ENCODE measurements around the gene ELL. TPM values are rescaled to one million over a fixed set of nuclear protein-coding genes. Genes with fewer than 3 reads are reported as not detected.
A peak's percentile ranks its signal among the peaks of the same experiment; 100 is the strongest.

Gene ELL
- total and polyA plus RNA-seq, 2 experiments from 2014 or later: 11.3 to 20.1 TPM

DNA sequence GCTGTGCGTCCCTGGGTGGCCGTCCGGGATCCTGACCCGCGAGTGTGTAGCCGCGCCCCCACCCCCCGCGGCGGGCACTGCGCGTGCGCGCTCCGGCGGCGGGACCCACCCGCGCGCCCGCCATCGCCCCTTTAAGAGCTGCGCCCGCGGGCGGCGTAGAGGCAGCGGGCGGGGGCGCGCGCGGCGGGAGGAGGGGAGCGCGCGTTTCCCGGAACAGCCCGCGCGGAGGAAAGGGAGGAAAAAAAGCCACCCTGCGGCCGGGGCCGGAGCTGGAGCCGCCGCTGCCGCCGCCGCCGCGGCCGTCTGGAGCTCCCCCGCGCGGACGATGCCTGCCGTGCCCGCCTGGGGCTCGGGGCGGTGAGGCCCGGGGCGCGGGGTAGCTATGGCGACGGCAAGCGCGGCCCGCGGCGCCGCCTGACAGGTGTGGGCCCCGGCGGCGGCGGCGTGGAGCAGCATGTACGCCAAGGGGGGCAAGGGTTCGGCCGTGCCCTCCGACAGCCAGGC is 102.6 kb downstream of the ELL start, which contains the start of gene SSBP4 (continued):
- TF ChIP-seq ZNF331 (CRISPR knock-in tag; IDR thresholded peaks at IDR 0.05; ENCODE audit: low read depth): no peak
- TF ChIP-seq STAT1 (IDR thresholded peaks at IDR 0.05; ENCODE audit: unreplicated experiment): no peak

GRCh38 chr19:18418483-18419194 is 103.2 kb downstream of the ELL start:
- Histone ChIP-seq H3F3A (replicated peaks; ENCODE audit: low read depth) (peaks cover 24% of the 10 kb centered on the region), H2AFZ (no peak overlapping the region), H3K4me3 (peak overlapping the region; percentile 73), H3K4me1 (ENCODE audit: insufficient read depth) (peaks cover 9% of the 10 kb centered on the region), H3K36me3 (ENCODE audit: insufficient read depth) (no peaks in the 10 kb centered on the region), H4K20me1 (replicated peaks; ENCODE audit: insufficient read depth) (peaks cover under 1% of the 10 kb centered on the region; the same call in 1 of the 2 replicates), H3K27me3 (ENCODE audit: insufficient read depth) (peaks cover 39% of the 10 kb centered on the region), H3K9me2 (ENCODE audit: insufficient read depth) (no peaks in the 10 kb centered on the region), H3K79me2 (replicated peaks; ENCODE audit: insufficient read depth) (no peaks in the 10 kb centered on the region), H3K27ac (ENCODE audit: low read depth) (no peak overlapping the region), H3K4me2 (peak overlapping the region; percentile 97)
- no peak for TF ChIP-seq NANOG (IDR thresholded peaks at IDR 0.05; ENCODE audit: borderline replicate concordance)
- peak; percentile 25 for TF ChIP-seq EZH2 (IDR thresholded peaks at IDR 0.05; ENCODE audit: low read depth, unreplicated experiment)
- no peak for TF ChIP-seq EZH2phosphoT487 (IDR thresholded peaks at IDR 0.05; ENCODE audit: unreplicated experiment)
- Mint-ChIP-seq H3K4me3 (peak overlapping the region; percentile 68), H3K27me3 (ENCODE audit: insufficient read depth, low read depth, poor library complexity) (peaks cover 52% of the 10 kb centered on the region), H3K36me3 (ENCODE audit: low read depth) (no peaks in the 10 kb centered on the region), H3K4me1 (peaks cover 39% of the 10 kb centered on the region), H3K27ac (no peak overlapping the region), H3K9me3 (no peaks in the 10 kb centered on the region)
- ATAC-seq (no peak; the same call in 2 of the 3 replicates), DNase-seq (ENCODE audit: low spot score) (peak; percentile 43)

- peak overlapping the region; percentile 68 for H3K4me3 Mint-ChIP-seq
- Histone ChIP-seq H3K36me3 (ENCODE audit: insufficient read depth) (no peaks in the 10 kb centered on the region), H3K4me3 (peak overlapping the region; percentile 73), H3F3A (replicated peaks; ENCODE audit: low read depth) (peaks cover 24% of the 10 kb centered on the region), H4K20me1 (replicated peaks; ENCODE audit: insufficient read depth) (no peaks in the 10 kb centered on the region; the same call in 1 of the 2 replicates), H3K27me3 (ENCODE audit: insufficient read depth) (peaks cover 39% of the 10 kb centered on the region), H3K79me2 (replicated peaks; ENCODE audit: insufficient read depth) (no peaks in the 10 kb centered on the region), H3K9me2 (ENCODE audit: insufficient read depth) (no peaks in the 10 kb centered on the region), H3K4me1 (ENCODE audit: insufficient read depth) (peaks cover 8% of the 10 kb centered on the region), H3K4me2 (peak overlapping the region; percentile 97), H3K27ac (ENCODE audit: low read depth) (no peak overlapping the region), H2AFZ (no peak overlapping the region)
- peaks cover 50% of the 10 kb centered on the region for H3K27me3 Mint-ChIP-seq (ENCODE audit: insufficient read depth, low read depth, poor library complexity)
- H3K4me1 Mint-ChIP-seq: peaks cover 36% of the 10 kb centered on the region
- ATAC-seq: no peak
- DNase-seq (ENCODE audit: low spot score): no peak
- H3K36me3 Mint-ChIP-seq (ENCODE audit: low read depth): no peaks in the 10 kb centered on the region
- H3K27ac Mint-ChIP-seq: no peak overlapping the region
- no peaks in the 10 kb centered on the region for H3K9me3 Mint-ChIP-seq
- TF ChIP-seq EZH2phosphoT487 (IDR thresholded peaks at IDR 0.05; ENCODE audit: unreplicated experiment) (no peak), ZNF331 (CRISPR knock-in tag; IDR thresholded peaks at IDR 0.05; ENCODE audit: low read depth) (no peak), POLR2AphosphoS5 (IDR thresholded peaks at IDR 0.05; ENCODE audit: low read depth) (no peak), ZNF462 (CRISPR knock-in tag; IDR thresholded peaks at IDR 0.05) (no peak)
- TF ChIP-seq, protein P1, sequence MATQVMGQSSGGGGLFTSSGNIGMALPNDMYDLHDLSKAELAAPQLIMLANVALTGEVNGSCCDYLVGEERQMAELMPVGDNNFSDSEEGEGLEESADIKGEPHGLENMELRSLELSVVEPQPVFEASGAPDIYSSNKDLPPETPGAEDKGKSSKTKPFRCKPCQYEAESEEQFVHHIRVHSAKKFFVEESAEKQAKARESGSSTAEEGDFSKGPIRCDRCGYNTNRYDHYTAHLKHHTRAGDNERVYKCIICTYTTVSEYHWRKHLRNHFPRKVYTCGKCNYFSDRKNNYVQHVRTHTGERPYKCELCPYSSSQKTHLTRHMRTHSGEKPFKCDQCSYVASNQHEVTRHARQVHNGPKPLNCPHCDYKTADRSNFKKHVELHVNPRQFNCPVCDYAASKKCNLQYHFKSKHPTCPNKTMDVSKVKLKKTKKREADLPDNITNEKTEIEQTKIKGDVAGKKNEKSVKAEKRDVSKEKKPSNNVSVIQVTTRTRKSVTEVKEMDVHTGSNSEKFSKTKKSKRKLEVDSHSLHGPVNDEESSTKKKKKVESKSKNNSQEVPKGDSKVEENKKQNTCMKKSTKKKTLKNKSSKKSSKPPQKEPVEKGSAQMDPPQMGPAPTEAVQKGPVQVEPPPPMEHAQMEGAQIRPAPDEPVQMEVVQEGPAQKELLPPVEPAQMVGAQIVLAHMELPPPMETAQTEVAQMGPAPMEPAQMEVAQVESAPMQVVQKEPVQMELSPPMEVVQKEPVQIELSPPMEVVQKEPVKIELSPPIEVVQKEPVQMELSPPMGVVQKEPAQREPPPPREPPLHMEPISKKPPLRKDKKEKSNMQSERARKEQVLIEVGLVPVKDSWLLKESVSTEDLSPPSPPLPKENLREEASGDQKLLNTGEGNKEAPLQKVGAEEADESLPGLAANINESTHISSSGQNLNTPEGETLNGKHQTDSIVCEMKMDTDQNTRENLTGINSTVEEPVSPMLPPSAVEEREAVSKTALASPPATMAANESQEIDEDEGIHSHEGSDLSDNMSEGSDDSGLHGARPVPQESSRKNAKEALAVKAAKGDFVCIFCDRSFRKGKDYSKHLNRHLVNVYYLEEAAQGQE (IDR thresholded peaks at IDR 0.05; ENCODE audit: unreplicated experiment): no peak
Observed at GRCh38 chr19:18418029-18418482, 103.8 kb downstream of the ELL start.
